PFSK-1 (cell line): ENCODE results near the gene ACACA.

ENCODE experiments used
- POLR2AphosphoS5 ChIP-seq: IDR thresholded peaks from 2 replicates; pipeline ENCODE4 v1.6.1; 2012; ENCODE audit warnings: low read depth, mild to moderate bottlenecking, control low read depth, low read length, moderate library complexity
- REST ChIP-seq, 2 experiments: IDR thresholded peaks; 2 replicates each; pipeline versions ENCODE4 v1.6.1 to v1.8.0; 2011 to 2012; ENCODE audit warnings: low read depth in 2 of 2, low read length in 2 of 2, control low read depth in 1 of 2, inconsistent platforms in 1 of 2, mild to moderate bottlenecking in 1 of 2, moderate library complexity in 1 of 2; ENCODE audit not compliant: insufficient read depth in 1 of 2
- SIN3A ChIP-seq: IDR thresholded peaks from 2 replicates; pipeline ENCODE4 v1.6.1; 2012; ENCODE audit warnings: mild to moderate bottlenecking, low read length, moderate library complexity, borderline replicate concordance; ENCODE audit not compliant: insufficient read depth
- TAF1 ChIP-seq: IDR thresholded peaks from 2 replicates; pipeline ENCODE4 v1.6.1; 2012; ENCODE audit warnings: low read length, control low read depth, borderline replicate concordance; ENCODE audit not compliant: insufficient read depth

DNA sequence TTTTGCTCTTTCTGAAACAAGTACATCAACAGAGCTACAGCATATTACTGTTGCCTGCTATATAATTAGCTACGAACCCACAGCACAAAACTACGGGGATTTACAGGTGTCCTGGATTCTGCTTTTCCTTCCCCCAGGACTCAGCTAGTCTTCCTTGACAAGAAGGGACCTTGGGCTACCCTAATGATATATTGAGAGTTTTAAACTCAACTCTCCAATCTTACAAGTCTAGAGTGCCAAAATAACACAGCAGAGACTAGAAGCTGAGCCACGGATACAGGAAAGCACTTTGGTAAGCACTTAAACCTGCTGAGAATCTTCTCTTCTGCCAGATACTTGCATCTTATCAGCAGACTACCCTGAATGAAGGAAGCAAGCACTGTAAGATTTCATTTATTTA is 192.2 kb downstream of the ACACA start:
- TF ChIP-seq TAF1: no peak
- no peak for TF ChIP-seq POLR2AphosphoS5
- no peak for TF ChIP-seq REST (IDR thresholded peaks at IDR 0.05; ENCODE audit: insufficient read depth in 1 of 2, low read depth in 2 of 2, low read length in 2 of 2)
- no peak for TF ChIP-seq SIN3A
